GM19328 (cell line): Measurements from ENCODE around the gene SLC39A7.

Experiments used
- ATAC-seq: cut with Tn5 transposase; IDR thresholded peaks from one replicate; pipeline ENCODE4 v1.9.1; 2021; ENCODE audit warnings: mild to moderate bottlenecking, moderate library complexity; ENCODE audit not compliant: unreplicated experiment

SLC39A7 gene

GRCh38 chr6:33200219-33201146, at the start of gene SLC39A7, which contains the start of gene RXRB:
Gene SLC39A7 (plus strand): TSS chr6:33200867. CDS start chr6:33201246, 379 bp downstream.
Gene RXRB (minus strand): TSS chr6:33200665. CDS start chr6:33200476, 189 bp downstream.
- peak; percentile 55 for ATAC-seq

DNA sequence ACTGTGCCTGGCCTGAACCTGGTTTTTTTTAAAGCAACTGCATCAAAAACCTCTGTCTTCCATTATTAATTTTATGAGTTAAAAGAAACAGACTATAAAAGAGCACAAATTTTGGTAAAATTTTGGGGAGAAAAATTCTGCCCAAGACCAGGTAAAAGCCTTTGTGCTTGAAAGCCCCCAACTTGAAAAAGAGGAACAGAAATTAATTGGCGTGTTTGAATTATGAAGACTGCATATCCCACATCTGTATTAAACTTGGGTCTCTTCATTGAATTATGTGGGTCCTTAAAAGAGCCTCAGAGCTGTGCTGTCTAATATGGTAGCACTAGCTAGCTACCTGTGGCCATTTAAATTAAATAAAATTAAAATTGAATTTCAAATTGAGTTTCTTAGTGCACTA, 49.6 kb upstream of the SLC39A7 start:
- ATAC-seq = no peak

DNA sequence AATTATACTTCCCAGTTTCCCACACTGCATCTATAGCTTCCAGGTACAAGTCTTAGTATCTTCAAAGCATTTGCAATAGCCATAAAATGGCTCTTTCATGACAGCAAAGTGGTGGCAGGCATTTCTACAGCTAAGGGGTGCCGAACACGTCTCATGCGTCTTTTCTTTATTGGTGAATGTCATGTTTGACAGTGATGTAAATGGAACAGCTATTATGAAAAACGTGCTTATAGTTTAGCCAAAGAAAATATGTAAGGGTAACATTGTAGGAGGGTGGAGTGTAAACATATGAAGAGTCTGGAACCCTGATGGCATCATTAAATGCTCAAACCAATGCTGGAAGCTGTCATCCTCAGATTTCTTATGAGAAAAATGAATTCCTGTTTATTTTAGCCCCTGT, 46.3 kb upstream of the SLC39A7 start:
- ATAC-seq = no peak

DNA sequence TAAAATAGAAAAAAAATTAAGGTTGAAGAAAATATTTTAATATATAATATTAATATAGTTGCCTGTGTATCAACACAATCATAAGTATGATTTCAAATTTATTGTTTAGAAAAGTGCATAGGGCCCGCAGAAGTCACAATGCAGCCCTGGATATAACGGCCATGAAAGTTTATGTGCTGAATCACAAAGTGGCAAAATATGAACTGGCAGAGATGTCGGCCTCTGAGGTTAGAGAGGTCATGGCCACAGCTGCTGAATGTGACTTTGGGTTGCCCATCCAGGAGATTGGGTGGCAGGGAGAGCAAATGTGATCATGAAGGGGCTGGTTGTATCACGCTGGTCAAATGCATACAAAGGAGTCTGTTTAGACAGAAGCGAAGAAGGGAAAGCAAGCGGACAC, 44.1 kb upstream of the SLC39A7 start:
- no peak for ATAC-seq

DNA sequence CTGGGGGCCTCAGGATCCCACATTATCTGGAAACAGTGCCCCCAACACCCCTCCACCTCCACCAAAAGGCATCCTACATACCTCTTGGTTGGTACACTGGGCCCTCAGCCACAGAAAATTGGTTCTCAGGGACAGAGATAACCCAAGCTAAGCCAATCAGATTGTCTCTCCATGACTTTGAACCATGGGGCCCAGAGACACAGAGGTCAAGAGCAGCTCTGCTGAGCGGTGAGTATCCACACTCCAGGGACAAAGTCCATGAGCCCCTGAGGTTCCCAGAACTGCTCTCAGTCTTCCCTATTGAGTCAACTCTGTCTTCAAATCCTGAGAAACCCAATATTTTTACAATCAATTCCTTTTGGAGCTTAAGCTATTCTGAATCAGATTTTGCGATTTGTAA, 43.7 kb upstream of the SLC39A7 start:
- ATAC-seq = no peak

GRCh38 chr6:33160096-33160495, 40.6 kb upstream of the SLC39A7 start:
- ATAC-seq = no peak

GRCh38 chr6:33160728-33161344, 39.8 kb upstream of the SLC39A7 start:
- ATAC-seq = no peak

DNA sequence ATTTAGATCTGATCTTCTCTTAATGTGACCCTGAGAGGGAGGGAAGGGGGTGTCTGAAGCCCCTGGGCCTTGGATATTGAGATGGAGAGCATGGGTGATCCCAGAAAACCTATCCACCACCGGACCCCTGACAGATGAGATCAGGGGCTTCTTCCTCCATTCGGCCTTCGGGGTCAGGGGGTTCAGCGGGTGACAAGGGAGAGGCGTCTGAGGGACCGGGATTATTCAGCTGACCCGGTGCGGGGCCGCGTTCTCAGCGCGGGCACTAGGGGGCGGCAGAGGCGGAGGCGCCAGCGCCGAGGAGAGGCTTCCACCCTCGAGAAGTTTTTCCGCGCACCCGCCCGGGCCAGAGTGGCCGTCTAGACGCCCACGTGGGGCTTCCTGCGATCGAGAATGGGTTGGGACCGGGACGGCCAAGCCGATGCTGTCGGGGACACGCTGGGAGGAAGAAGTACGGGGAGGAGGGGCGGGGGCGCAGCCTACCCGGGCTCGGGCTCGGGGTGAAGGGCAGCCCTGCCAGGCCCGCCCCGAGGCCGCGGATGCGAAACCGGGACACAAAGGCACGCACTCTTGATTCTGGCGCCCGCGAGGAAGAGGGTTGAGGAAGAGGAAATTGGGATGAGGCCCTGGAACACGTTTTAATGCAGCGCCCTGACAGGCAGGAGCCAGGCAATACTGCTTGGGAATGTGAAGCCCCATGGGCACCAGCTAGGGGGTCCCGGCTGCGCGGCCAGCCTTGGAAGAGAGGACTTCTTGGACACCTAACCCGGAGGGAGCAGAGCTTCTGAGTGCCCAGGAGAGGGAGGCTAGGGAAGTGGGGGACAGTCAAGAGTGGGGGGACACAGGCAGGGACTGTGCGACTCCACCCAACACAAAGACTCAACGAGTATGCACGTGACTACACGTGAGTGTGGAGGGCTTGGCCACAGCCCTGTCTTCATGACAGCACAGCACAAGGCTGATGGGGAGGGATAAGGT, 39.0 kb upstream of the SLC39A7 start:
- no peak for ATAC-seq

- ATAC-seq = no peak
Observed at GRCh38 chr6:33163540-33163939, 37.1 kb upstream of the SLC39A7 start.

DNA sequence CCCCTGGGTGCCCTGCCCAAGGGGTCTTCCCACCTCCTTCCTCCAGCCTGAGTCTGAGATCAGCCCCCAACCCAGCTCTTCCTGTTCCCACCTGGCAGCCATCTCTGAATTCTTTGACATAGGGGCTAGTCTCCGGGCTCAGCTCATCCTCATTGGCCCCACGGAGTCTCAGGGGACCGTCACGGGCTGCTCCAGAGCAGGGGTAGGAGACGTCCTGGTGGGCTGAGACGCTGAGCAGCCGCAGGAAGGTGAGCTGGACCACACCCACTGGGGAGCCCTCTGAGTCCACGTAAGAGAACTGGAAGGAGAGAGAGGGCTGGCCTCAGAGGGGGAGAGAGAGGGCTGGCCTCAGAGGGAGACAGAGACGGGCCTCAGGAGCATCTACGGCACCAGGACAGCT, 36.5 kb upstream of the SLC39A7 start:
- no peak for ATAC-seq

DNA sequence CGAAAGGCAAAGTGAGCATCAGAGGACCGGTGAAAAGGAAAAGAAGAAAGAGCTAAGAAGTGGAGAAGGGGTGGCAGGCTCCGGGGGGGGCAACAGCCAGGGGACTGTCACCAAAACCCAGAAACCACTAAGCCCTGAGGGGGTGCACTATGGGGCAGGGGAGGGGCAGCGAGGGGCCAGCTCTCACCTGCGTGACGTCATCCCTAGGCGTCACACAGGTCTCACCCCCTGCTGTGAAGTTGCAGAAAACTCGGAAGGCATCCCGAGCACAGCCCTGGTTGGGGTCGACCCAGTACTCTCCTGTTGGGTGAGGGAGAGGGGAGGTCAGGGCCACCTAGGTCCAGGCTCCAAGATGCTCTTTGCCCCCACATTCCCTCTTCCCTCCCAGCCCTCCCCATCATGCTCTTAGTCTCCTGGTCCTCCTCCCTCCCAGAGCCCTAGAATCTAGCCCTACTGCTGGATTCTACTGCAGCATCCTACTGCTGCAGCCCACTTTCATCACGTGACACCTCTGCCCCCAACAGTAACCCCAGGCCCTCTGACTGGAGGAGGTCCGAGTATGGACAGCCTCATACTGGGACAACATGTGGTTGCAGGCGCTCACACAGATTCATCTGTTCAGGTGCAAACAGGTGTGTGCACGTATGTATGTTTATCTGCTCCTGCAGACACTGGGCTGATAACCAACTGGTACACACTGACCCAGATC, 35.8 kb upstream of the SLC39A7 start:
- no peak for ATAC-seq

GRCh38 chr6:33165581-33166258, 34.9 kb upstream of the SLC39A7 start:
- ATAC-seq = no peak

DNA sequence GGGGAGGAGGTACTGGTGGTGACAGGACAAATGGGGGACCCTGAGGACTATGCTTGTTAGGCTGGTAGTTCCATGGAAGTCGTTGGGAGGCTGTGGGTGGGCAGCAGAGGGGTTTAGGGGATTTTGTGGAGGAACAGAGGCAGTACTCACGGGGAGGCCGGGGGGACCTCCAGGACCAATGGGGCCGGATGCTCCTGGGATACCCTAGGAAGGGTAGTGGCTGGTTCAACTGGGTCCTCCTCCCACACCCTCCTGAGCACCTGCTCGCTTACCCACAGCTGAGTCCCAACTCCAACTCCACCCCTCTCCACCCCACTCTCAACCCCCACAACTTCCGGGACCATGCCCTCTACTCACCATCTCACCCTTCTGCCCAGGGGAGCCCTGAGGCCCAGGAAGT, 34.3 kb upstream of the SLC39A7 start:
- ATAC-seq = no peak

DNA sequence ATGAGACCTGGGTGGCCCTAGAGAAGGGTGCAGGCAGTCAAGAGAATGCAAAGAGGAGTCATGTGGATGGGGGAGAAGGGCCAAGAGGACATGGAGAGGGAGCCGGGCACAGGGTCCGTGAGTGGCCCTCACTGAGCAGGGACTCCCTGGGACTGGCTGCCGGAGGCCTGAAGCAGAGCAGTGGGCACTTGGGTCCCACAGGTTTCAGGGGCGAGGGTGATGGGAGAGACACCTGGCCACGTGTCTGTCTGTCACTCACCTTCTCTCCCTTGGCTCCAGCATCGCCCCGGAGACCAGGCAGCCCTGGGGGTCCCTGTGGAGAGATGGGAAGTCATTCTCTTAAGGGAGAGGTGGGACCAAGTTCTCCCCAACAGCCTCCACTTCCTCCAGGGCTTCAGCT, 33.9 kb upstream of the SLC39A7 start:
- no peak for ATAC-seq

- ATAC-seq = no peak
Observed at GRCh38 chr6:33167374-33168283, 33.0 kb upstream of the SLC39A7 start.

GRCh38 chr6:33168284-33168601, 32.4 kb upstream of the SLC39A7 start:
- no peak for ATAC-seq

DNA sequence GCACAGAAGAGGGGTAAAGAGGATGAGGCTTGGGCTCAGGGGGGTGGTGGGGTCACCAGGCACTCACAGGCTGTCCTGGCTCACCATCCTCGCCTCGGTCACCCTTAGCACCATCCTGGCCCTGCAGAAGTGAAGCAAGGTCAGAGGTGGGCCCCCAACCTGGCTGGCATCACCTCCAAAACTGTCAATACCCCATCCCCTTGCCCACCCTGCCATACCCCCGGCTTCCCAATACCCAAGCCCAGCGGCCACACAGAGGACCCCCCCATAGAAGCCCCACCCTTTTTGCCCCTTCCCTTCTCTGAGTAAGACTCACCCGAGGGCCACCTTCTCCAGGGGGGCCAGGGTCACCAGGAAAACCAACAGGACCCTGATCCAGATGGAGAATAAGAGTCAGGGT, 32.0 kb upstream of the SLC39A7 start:
- ATAC-seq = no peak

GRCh38 chr6:33169291-33170175, 31.1 kb upstream of the SLC39A7 start:
- no peak for ATAC-seq
